Suppressor macrophage (primary cell): ENCODE measurements around the gene CFAP61.

Experiments used
- DNase-seq, 4 experiments: peaks; one replicate each; pipeline ENCODE4 v3.0.0-alpha.2; 2020 to 2022

CFAP61 gene

GRCh38 chr20:20289331-20289730, 237.0 kb downstream of the CFAP61 start:
- DNase-seq: no peak

- DNase-seq: no peak
Measured at GRCh38 chr20:20292472-20292871, 240.1 kb downstream of the CFAP61 start.

- DNase-seq: no peak
Measured at GRCh38 chr20:20293141-20293540, 240.8 kb downstream of the CFAP61 start.

GRCh38 chr20:20293691-20294385, 241.5 kb downstream of the CFAP61 start:
- peak in 3 of 4 experiments; percentile 27 to 36 (median 32) for DNase-seq

DNA sequence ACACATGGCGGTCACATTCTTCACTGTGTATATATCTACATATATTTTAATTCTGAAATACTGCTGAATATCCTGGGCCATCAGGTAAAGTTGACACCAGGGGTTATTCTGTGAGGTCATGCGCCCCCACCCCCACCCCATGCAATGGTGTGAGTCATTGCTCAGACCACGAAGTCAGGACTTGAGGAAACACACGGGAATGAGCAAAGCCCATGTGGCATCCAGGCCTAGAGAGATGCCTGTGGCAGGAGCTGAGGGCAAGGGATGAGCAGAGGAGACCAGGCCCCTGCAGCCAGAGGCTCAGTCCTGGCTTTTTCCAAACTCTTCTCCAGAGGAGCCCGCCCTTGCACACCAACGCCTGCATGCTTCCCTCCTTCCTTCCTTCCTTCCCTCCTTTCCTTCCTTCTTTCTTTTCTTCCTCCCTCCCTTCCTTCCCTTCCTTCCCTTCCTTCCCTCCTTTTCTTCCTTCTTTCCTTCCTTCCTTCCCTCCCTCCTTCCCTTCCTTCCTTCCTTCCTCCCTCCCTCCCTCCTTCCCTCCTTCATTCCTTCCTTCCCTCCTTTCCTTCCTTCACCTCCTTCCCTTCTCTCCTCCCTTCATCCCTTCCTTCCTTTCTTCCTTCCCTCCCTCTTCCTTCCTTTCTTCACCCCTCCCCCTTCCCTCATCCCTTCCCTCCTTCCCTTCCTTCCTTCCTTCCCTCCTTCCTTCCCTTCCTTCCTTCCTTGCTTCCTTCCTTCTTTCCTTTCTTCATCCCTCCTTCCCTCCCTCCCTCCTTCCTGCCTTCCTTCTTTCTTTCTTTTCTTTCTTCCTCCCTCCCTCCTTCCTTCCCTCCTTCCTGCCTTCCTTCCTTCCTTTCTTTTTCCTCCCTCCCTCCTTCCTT, 243.5 kb downstream of the CFAP61 start:
- peak in 1 of 4 experiments; percentile 17 for DNase-seq

DNA sequence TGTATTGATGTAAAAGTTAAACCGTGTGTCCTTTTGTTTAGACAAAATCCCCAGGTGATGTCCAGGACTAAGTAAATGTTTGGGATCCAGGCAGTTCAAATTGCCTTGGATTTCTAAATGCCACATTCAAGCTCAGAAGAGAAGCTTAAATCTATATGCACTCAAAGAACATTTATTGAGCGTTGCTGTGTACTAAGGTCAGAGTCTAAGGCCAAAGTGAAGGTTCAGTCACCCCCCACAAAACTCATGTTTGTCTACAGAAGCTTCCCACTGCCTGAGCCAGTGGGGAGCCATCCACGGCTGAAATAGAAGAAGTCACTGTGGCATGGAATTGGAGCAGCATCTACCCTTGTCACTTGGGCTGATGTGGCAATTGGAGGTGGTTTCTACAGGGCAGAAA, 244.8 kb downstream of the CFAP61 start:
- DNase-seq: no peak

DNA sequence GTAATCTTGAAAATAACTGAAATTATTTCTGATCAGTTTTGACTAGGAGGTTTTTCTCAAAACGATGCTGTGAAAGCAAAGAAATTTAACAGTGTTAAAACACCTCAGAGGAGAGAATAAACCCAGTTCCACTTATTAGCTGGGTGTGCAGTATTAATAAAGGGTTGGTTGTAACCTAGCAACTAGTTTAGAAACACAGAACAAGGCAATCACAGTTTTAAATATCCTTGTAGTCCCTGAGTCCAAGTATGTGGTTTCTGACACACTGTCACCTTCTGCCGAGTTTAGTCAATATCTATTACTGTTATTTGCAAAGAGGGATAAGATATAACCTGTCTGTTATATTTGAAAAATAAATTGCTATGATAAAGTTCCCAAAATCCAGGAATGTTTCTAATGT, 245.4 kb downstream of the CFAP61 start:
- no peak for DNase-seq

DNA sequence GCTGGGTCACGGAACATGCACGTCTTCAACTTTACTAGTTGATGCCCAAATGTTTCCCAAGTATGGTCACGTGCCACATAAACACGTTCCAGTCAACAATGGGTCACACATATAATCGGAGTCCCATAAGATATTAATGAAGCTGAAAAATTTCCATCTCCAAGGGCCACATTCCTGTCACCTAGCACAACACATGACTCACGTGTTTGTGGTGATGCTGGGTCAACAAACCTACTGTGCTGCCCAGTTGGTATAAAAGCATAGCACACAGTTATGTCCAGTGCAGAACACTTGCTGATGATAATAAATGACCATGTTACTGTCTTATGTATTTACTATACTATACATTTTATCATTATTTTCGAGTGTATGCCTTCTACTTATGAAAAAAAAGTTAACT, 247.6 kb downstream of the CFAP61 start:
- DNase-seq: no peak

GRCh38 chr20:20303320-20303719, 251.0 kb downstream of the CFAP61 start:
- DNase-seq: no peak

- DNase-seq: peak; percentile 67 to 85 (median 78)
Measured at GRCh38 chr20:20303742-20304141, 251.4 kb downstream of the CFAP61 start.

DNA sequence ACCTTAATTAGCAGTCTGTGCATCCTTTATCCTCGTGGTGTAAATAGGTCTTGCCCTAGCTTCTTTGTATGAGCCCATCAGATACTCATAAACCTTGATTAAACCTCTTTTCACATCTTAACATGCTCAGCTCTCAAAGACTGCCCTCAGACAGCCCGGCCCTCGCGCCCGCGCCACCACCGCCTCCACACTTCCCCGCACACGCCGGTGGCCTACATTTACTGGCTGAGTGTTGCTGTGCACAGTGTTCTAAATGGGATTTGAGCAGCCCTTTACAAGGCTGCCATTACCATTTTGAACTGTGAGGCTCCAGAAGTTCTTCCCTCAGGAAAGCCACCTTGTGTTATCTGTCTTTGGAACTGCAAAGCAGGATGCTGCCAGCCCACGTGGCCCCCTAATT, 252.6 kb downstream of the CFAP61 start:
- DNase-seq: no peak

DNA sequence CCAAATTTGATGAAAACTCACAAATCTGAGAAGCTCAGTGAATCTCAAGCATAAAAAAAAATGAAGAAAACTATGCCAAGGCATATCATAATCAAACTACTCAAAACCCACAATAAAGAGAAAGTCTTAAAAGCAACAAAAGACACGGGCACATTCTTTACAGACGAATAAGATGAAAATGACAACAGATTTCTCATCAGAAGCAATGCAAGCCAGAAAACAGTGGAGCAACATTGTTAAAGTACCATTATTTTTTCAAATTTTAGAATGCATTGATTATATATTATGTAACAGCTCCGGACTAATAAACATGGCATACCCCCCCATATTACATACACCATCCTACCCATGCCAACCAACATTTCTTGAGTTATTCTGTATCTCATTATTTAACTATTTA, 260.2 kb downstream of the CFAP61 start:
- DNase-seq: no peak

- peak in 3 of 4 experiments; percentile 46 to 62 (median 58) for DNase-seq
Measured at GRCh38 chr20:20317195-20317594, 264.9 kb downstream of the CFAP61 start.

DNA sequence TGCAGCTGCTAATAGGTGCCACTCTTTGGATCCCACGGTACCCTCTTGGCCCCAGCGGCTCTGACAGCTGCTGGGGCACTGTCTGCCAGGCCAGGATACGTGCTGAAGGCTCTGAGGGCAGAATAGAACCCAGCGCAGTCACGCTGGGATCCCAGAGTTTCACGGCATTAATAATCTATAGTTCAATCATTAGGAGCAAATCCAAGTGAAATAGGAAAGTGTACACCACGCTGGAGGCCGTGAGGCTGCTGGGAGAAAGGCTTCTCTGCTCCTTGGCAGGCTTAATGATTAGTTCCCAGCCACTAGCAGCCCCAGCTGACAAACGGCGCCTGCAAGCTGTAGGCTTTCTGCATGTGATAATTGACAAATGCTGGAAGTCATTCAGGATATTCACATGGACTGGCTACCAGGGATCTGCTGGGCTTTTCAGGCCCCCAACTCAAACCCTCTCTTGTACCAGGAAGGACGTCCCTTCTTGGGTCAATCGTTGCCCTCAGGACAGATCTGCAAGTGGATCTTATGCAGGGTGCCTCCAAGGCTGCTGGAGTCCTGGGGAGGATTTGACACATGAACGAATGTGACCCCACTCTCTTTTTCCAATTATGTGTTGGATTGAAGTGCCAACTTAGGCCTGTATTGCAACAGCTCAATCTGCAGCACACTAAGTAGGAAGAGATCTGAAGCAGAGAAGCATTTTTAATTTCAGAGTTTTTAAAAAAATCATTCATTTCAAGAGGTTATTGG, 265.5 kb downstream of the CFAP61 start:
- DNase-seq: no peak

- peak; percentile 67 to 87 (median 76) for DNase-seq
Measured at GRCh38 chr20:20318365-20319161, 266.2 kb downstream of the CFAP61 start.

DNA sequence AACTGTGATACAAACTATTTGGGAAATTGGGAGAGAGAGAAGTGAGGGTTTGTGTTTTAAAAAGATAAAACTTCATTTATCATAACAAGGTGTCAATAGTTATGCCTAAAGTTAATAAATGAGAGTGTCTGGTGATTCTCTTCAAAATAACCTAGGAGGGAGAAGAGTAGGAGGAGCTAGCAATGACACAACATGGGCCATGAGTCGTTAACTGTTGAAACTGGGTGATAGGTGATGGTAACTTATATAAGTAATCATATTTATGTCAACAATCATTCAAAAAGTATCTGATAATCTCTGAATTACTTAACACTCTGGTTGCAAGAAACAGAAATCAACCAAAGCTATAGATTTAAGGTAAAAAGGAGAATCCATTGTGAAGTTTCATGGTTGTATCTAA, 268.8 kb downstream of the CFAP61 start:
- DNase-seq: peak in 2 of 4 experiments; percentile 34 to 44

DNA sequence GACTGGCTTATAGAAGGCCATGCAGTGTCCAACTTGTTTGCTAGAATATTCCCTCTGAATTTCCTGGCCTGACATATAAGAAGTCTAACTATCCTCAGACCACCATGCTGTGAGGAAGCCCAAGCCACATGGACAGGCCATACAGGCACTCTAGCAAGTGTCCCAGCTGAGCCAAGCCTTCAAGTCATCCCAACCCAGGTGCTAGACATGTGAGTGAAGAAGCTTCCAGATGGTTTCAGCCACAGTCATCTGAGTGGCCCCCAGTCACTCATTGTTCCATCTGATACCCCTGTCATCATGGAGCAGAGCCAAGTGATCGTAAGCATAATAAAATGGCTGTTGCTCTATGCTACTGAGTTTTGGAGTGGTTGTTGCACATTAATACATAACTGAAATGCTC, 269.6 kb downstream of the CFAP61 start:
- DNase-seq: no peak

DNA sequence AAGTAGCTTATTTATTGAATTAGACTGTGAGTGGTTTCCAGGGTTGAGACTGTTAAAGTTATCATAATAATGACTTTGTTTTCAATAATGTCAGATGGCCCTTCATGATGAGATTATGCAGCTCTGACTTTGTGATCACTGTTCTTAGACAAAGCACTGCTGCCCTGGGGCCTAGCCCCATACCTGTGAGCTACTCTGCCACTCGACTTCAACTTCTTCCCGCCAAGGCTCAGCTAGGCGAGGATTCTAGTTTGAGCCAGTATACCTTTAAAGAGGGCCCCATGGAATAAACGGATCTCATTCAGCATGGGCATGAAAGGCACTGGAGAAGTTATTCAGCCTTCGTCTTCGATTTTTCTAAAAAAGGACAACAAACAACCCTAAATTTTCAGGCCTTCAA, 270.6 kb downstream of the CFAP61 start:
- no peak for DNase-seq

DNA sequence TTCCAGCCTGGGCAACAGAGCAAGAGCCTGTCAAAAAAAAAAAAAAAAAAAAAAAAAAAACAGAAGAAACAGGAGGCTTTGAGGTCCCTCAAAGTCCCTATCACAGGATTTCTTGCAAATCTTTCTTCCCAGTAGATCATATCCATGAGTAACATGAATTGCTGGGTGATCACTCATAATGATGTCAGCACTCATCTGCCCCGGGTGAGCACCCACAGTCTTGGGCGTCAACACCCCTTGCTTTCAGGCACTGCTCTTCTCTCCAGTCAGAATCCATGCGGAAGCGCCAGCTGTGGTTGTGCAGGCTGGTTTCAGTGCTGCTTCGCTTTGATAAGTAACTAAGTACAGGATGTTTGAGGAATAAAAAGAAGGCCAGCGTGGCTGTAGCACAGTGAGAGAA, 275.4 kb downstream of the CFAP61 start:
- DNase-seq: peak; percentile 72 to 89 (median 79)

- no peak for DNase-seq
Measured at GRCh38 chr20:20329564-20329963, 277.2 kb downstream of the CFAP61 start.

- DNase-seq: peak in 1 of 4 experiments; percentile 40
Measured at GRCh38 chr20:20331156-20331555, 278.8 kb downstream of the CFAP61 start.

DNA sequence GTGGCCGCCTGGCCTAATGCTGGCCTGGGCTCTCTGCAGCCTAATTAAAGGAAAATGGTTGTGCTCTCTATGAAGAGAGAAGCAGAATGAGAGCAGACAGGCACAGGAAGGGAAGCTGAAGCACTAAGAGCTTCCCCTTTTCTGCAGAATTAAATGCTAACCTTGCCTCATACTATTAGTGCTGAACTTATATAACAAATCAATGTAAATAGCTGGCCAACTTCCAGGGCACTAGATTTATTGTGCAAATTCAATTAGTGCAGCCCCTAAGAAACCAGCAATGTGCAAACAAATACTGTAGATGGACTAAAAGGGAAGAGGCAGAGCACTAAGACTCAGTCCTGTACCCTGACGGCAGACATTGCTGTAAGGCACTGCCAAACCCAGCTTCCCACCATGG, 279.5 kb downstream of the CFAP61 start:
- peak; percentile 41 to 82 (median 68) for DNase-seq
